Adrenal gland (tissue), 12 donors: ENCODE measurements around the gene CAPN2. TPM values are rescaled to one million over a fixed set of nuclear protein-coding genes. Genes with fewer than 3 reads are reported as not detected.

Experiments
- DNase-seq, 7 donors: peaks; one replicate each; pipeline ENCODE4 v3.0.0-alpha.2; 2019 to 2020
- H3K27ac ChIP-seq, 5 donors: fragments of 200-600 bp; sonication (generic) in 4 of 5; 1 replicate in 3 of 5; 2 replicates in 2 of 5; pipeline versions ENCODE4 v1.5.1 to v1.8.0; 2016 to 2020; ENCODE audit warnings: mild to moderate bottlenecking in 1 of 5
- H3K27me3 ChIP-seq: fragments of 200-600 bp; 2 replicates; pipeline ENCODE4 v1.8.0; 2021
- H3K36me3 ChIP-seq, 2 donors: fragments of 200-600 bp; replicated peaks in 1 of 2; 1 replicate in 1 of 2; 2 replicates in 1 of 2; pipeline versions ENCODE4 v1.5.1 to v1.8.0; 2018 to 2022
- H3K4me1 ChIP-seq, 2 donors: fragments of 200-600 bp; replicated peaks in 1 of 2; 1 replicate in 1 of 2; 2 replicates in 1 of 2; pipeline versions ENCODE4 v1.5.1 to v1.8.0; 2018 to 2021
- H3K4me3 ChIP-seq, 4 donors: fragments of 200-600 bp; sonication (generic) in 3 of 4; one replicate each; pipeline ENCODE4 v1.5.1; 2016 to 2018
- H3K9me3 ChIP-seq, 3 donors: fragments of 200-600 bp; sonication (generic) in 1 of 3; replicated peaks in 1 of 3; 1 replicate in 2 of 3; 2 replicates in 1 of 3; pipeline versions ENCODE4 v1.5.1 to v1.8.0; 2016 to 2021
- CTCF ChIP-seq, 6 experiments: fragments of 450-650 bp in 4 of 6; fragments of 200-600 bp in 2 of 6; sonication (generic) in 1 of 6; IDR thresholded peaks; 1 replicate in 5 of 6; 2 replicates in 1 of 6; pipeline versions ENCODE4 v1.5.1 to v1.8.0; 2016 to 2021; ENCODE audit warnings: antibody characterized with exemption in 6 of 6, mild to moderate bottlenecking in 2 of 6, moderate library complexity in 1 of 6
- POLR2A ChIP-seq, 2 donors: fragments of 450-650 bp; IDR thresholded peaks; one replicate each; pipeline ENCODE4 v1.6.1; 2017; ENCODE audit warnings: antibody characterized with exemption in 2 of 2, mild to moderate bottlenecking in 2 of 2, moderate library complexity in 1 of 2
- WGBS, 4 donors: extraction: QIAGEN DNeasy Blood & Tissue Kit in 2 of 4; methylation state at CpG; one replicate each; pipeline versions ENCODE4 v1.1.5 to v1.1.7; 2013 to 2017; 5-methylcytosine and 5-hydroxymethylcytosine counted together
- intact Hi-C, 2 donors: fragments of 100-400 bp; cut with DNase I; formaldehyde crosslinking; loops; one replicate each; pipeline versions ENCODE4 v1.14.1 to v1.15.0; 2022 to 2023
- polyA plus RNA-seq, 3 donors: library from polyadenylated mRNA; stranded (reverse); fragments of 200-250 nt in 2 of 3; fragments of 350-450 nt in 1 of 3; fragmentation: Illumina TruSeq in 1 of 3; extraction: RNeasy Lipid Tissue Mini Kit (QIAGEN cat#74804) in 1 of 3; gene quantifications; one replicate each; pipeline ENCODE4 v1.2.3, GENCODE V29; 2013 to 2014
- small RNA-seq, 2 donors: library from RNA; depleted of rRNA; stranded (forward); fragments of <200 nt; gene quantifications; one replicate each; pipeline ENCODE3, GENCODE V24; 2016
- total RNA-seq, 9 donors: library from RNA; depleted of rRNA in 4 of 9; stranded (reverse); fragments of >200 nt in 4 of 9; fragments of 120-200 nt in 1 of 9; fragmentation: NEBNext Ultra II Directional in 1 of 9; extraction: Animal tissue kit (Norgen Biotek cat#: 25700) in 1 of 9; gene quantifications; one replicate each; pipeline versions ENCODE4 v1.1.0 to v1.2.4, GENCODE V29; 2013 to 2023
- donor health status: healthy with polysubstance abuse.
- donor health status: Bipolar disorder and iron deficiency.
- donor health status: DM: yes; HTN: yes; CAD: no.
- donor health status: DM: no; HTN: no; CAD: no.
- donor health status: DM: no; HTN: no; CAD: no.
- donor health status: DM: yes; HTN: yes; CAD: no.

CAPN2 gene
- total and polyA plus RNA-seq, 12 donors = 110 to 366 (median 199) TPM

- TF ChIP-seq POLR2A (IDR thresholded peaks at IDR 0.05) = no peak
- no peak for TF ChIP-seq CTCF (IDR thresholded peaks at IDR 0.05)
- intact Hi-C loops = no loop called here
- Histone ChIP-seq H3K27me3 (no peaks in the 10 kb centered on the region), H3K36me3 (peaks cover 0 to 8% of the 10 kb centered on the region in 2 donors), H3K27ac (no peak overlapping the region), H3K9me3 (no peaks in the 10 kb centered on the region), H3K4me1 (peaks cover 10 to 31% of the 10 kb centered on the region in 2 donors), H3K4me3 (no peak overlapping the region)
- no peak for DNase-seq
- WGBS, 4 donors = 94 to 98% (median 94%) methylated on average over 9 of the region's 9 CpGs
These were observed 111.9 kb downstream of the CAPN2 start for GRCh38 chr1:223824287-223824686.

- Histone ChIP-seq H3K9me3 (no peaks in the 10 kb centered on the region), H3K27ac (no peak overlapping the region), H3K4me1 (peaks cover 13 to 35% of the 10 kb centered on the region in 2 donors), H3K36me3 (peaks cover 0 to 8% of the 10 kb centered on the region in 2 donors), H3K4me3 (no peak overlapping the region), H3K27me3 (no peaks in the 10 kb centered on the region)
- TF ChIP-seq POLR2A (IDR thresholded peaks at IDR 0.05) (no peak), CTCF (IDR thresholded peaks at IDR 0.05) (no peak)
- intact Hi-C loops = no loop called here
- DNase-seq = no peak
- 90 to 97% (median 92%) methylated on average over 4 of the region's 4 CpGs for WGBS, 4 donors
These were observed 112.4 kb downstream of the CAPN2 start for GRCh38 chr1:223824712-223825111.

Small RNA genes lying within 50 kb of the gene (small RNA-seq; reads per million reads assigned to genes)
- gene RNU6-1248P = 0 reads per million in 2 donors

Other genes with a start within 250 kb of the CAPN2 start
- 1 to 10 TPM in 3 of 9 donors, under 1 TPM in 3, not detected in 3; 0.14 to 1.4 (median 0.73) TPM for gene CAPN8, start 46.8 kb upstream of the CAPN2 start, total RNA-seq
- gene CAPN8, start 46.8 kb upstream of the CAPN2 start, polyA plus RNA-seq = 1 to 10 TPM in 1 of 3 donors, under 1 TPM in 1, not detected in 1; 0.53 to 1.7 TPM
- gene TP53BP2, start 133.4 kb downstream of the CAPN2 start, total RNA-seq = 10 to 100 TPM; 20.5 to 38.5 (median 28.4) TPM
- gene TP53BP2, start 133.4 kb downstream of the CAPN2 start, polyA plus RNA-seq = 10 to 100 TPM in 1 of 3 donors, 1 to 10 TPM in 2; 6.0 to 21.3 (median 6.9) TPM